Panc1 (cell line): Measurements from ENCODE around the gene ALKBH7. TPM values are rescaled to one million over a fixed set of nuclear protein-coding genes. Genes with fewer than 3 reads are reported as not detected.
A peak's percentile ranks its signal among the peaks of the same experiment; 100 is the strongest.

Experiments used
- ATAC-seq: fragments of 200-7000 bp; cut with Tn5 transposase; 2 replicates; pipeline ENCODE4 v1.9.1; 2020; ENCODE audit warnings: mild to moderate bottlenecking, moderate library complexity
- BruUV-seq: library from RNA; stranded (reverse); fragments of 400-500 nt; replicated peaks from 2 replicates; lab custom pipeline; 2021; lab: Mats Ljungman, UMichigan
- CTCF ChIA-PET: fragments of 300-600 bp; sonication (Branson Sonifier 250); formaldehyde crosslinking; loops from one replicate; lab custom pipeline; 2022; ENCODE audit warnings: antibody characterized with exemption; lab: Charles Lee
- POLR2A ChIA-PET: fragments of 300-600 bp; sonication (Branson Sonifier 250); formaldehyde crosslinking; loops from one replicate; lab custom pipeline; 2022; ENCODE audit warnings: antibody characterized with exemption; lab: Charles Lee
- DNase-seq: peaks from one replicate; pipeline ENCODE4 v3.0.0-alpha.2; 2010; ENCODE audit warnings: low read depth, low spot score
- H3K27ac ChIP-seq: 2 replicates; pipeline ENCODE4 v1.5.1; 2011; ENCODE audit warnings: mild to moderate bottlenecking, low read length, inconsistent platforms
- H3K27me3 ChIP-seq: fragments of 200-500 bp; sonication (Bioruptor generic); 2 replicates; pipeline ENCODE4 v1.6.0; 2014; ENCODE audit warnings: low read length, inconsistent platforms; ENCODE audit not compliant: control insufficient read depth, insufficient read depth
- H3K36me3 ChIP-seq: fragments of 200-500 bp; sonication (Bioruptor generic); 2 replicates; pipeline ENCODE4 v1.5.1; 2014; ENCODE audit warnings: inconsistent platforms, mild to moderate bottlenecking, low read length, moderate library complexity; ENCODE audit not compliant: control insufficient read depth, insufficient read depth
- H3K4me1 ChIP-seq: 2 replicates; pipeline ENCODE4 v1.5.1; 2011; ENCODE audit warnings: inconsistent platforms, mild to moderate bottlenecking, low read length, moderate library complexity; ENCODE audit not compliant: control insufficient read depth, insufficient read depth
- H3K4me3 ChIP-seq, 2 experiments: 2 replicates each; pipeline ENCODE4 v1.5.1; 2011 to 2012; ENCODE audit warnings: low read depth in 2 of 2, low read length in 2 of 2, mild to moderate bottlenecking in 2 of 2, inconsistent platforms in 1 of 2, moderate library complexity in 1 of 2
- H3K9me3 ChIP-seq: fragments of 200-500 bp; sonication (Bioruptor generic); 2 replicates; pipeline ENCODE4 v1.5.1; 2014; ENCODE audit warnings: low read depth, mild to moderate bottlenecking, inconsistent platforms, low read length, moderate library complexity; ENCODE audit not compliant: control insufficient read depth, insufficient read depth
- POLR2AphosphoS5 ChIP-seq: IDR thresholded peaks from 2 replicates; pipeline ENCODE4 v1.6.1; 2012; ENCODE audit warnings: mild to moderate bottlenecking, low read depth, low read length, moderate library complexity
- REST ChIP-seq, 2 experiments: IDR thresholded peaks; 2 replicates each; pipeline ENCODE4 v1.6.1; 2011 to 2012; ENCODE audit warnings: low read depth in 2 of 2, control low read depth in 1 of 2, low read length in 1 of 2, mild to moderate bottlenecking in 1 of 2, moderate library complexity in 1 of 2; ENCODE audit not compliant: insufficient read depth in 1 of 2
- SIN3A ChIP-seq: IDR thresholded peaks from 2 replicates; pipeline ENCODE4 v1.6.1; 2012; ENCODE audit warnings: low read depth, mild to moderate bottlenecking, low read length, moderate library complexity, borderline replicate concordance; ENCODE audit not compliant: insufficient read depth
- TCF7L2 ChIP-seq: IDR thresholded peaks from 2 replicates; pipeline ENCODE4 v1.6.1; 2011; ENCODE audit warnings: mild to moderate bottlenecking, low read depth, low read length, inconsistent platforms
- in situ Hi-C: cut with HindIII; loops from 2 replicates; pipeline ENCODE4 v1.10.0; 2016; ENCODE audit warnings: low sequenced_read_pairs, low pct_unique_long_range_greater_than_20kb
- intact Hi-C: fragments of 100-400 bp; cut with micrococcal nuclease; formaldehyde crosslinking; loops from one replicate; pipeline ENCODE4 v1.10.0; 2022; ENCODE audit not compliant: unreplicated experiment
- total RNA-seq: library from RNA; stranded (reverse); gene quantifications from one replicate; pipeline ENCODE4 v1.2.1, GENCODE V29; 2021; ENCODE audit not compliant: unreplicated experiment
- TF ChIP-seq, protein P1 (sequence below): fragments of 450-650 bp; IDR thresholded peaks from 2 replicates; pipeline ENCODE4 v1.5.1; 2017; ENCODE audit warnings: mild to moderate bottlenecking

The ALKBH7 gene
- total RNA-seq, 1 experiment from 2014 or later = 65.0 TPM

GRCh38 chr19:6376512-6377190, 4.1 kb downstream of the ALKBH7 start:
- BruUV-seq = no TSS peak
- TF ChIP-seq SIN3A = no peak
- TF ChIP-seq, protein P1, sequence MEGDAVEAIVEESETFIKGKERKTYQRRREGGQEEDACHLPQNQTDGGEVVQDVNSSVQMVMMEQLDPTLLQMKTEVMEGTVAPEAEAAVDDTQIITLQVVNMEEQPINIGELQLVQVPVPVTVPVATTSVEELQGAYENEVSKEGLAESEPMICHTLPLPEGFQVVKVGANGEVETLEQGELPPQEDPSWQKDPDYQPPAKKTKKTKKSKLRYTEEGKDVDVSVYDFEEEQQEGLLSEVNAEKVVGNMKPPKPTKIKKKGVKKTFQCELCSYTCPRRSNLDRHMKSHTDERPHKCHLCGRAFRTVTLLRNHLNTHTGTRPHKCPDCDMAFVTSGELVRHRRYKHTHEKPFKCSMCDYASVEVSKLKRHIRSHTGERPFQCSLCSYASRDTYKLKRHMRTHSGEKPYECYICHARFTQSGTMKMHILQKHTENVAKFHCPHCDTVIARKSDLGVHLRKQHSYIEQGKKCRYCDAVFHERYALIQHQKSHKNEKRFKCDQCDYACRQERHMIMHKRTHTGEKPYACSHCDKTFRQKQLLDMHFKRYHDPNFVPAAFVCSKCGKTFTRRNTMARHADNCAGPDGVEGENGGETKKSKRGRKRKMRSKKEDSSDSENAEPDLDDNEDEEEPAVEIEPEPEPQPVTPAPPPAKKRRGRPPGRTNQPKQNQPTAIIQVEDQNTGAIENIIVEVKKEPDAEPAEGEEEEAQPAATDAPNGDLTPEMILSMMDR = no peak
- no peak for TF ChIP-seq REST (IDR thresholded peaks at IDR 0.05; ENCODE audit: insufficient read depth in 1 of 2, low read depth in 2 of 2, low read length in 1 of 2)
- no peak for TF ChIP-seq TCF7L2
- peak; percentile 46 for TF ChIP-seq POLR2AphosphoS5
- intact Hi-C loops = no loop called here
- H3K4me1 ChIP-seq = peaks cover 2% of the 10 kb centered on the region
- in situ Hi-C loops = no loop called here
- H3K4me3 ChIP-seq = no peak overlapping the region
- H3K27ac ChIP-seq = no peak overlapping the region
- no peaks in the 10 kb centered on the region for H3K9me3 ChIP-seq
- ChIA-PET CTCF (interaction anchor here (0.6 kb wide), 1 partner anchor 59 kb away, joined by 3 read pairs; no protein-coding TSS in a partner anchor), POLR2A (no interaction called here)
- H3K36me3 ChIP-seq = no peaks in the 10 kb centered on the region
- no peaks in the 10 kb centered on the region for H3K27me3 ChIP-seq
- DNase-seq (no peak), ATAC-seq (no peak)

DNA sequence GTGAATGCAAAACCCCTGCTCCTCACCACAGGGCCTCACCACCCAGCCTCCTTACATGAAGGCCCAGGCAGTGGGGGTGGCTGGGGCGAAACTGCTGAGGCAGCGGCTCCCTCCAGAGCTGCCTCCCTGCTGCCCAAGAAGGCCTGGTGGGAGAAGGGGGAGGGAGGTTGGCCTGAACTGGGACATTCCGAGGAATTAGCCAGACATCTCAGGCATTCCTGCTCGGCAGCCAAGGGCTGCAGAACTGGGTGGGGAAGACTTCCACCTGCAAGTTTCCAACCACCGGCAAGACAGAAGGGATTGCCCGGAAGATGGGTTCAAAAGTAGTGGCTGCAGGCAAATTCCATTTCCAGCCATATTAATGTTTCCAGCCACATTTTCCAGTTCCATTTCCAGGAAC, 5.4 kb downstream of the ALKBH7 start:
- no peak overlapping the region for H3K4me3 ChIP-seq
- DNase-seq = no peak
- no TSS peak for BruUV-seq
- H3K27me3 ChIP-seq = no peaks in the 10 kb centered on the region
- TF ChIP-seq, protein P1 = no peak
- TF ChIP-seq REST (IDR thresholded peaks at IDR 0.05; ENCODE audit: insufficient read depth in 1 of 2, low read depth in 2 of 2, low read length in 1 of 2) (no peak), POLR2AphosphoS5 (no peak), SIN3A (no peak), TCF7L2 (no peak)
- H3K27ac ChIP-seq = no peak overlapping the region
- ChIA-PET CTCF (no interaction called here), POLR2A (no interaction called here)
- intact Hi-C loops = no loop called here
- in situ Hi-C loops = no loop called here
- no peaks in the 10 kb centered on the region for H3K9me3 ChIP-seq
- peaks cover 2% of the 10 kb centered on the region for H3K4me1 ChIP-seq
- H3K36me3 ChIP-seq = no peaks in the 10 kb centered on the region
- no peak for ATAC-seq
